BJ (cell line): Measurements from ENCODE around the gene MTA2. TPM values are rescaled to one million over a fixed set of nuclear protein-coding genes. Genes with fewer than 3 reads are reported as not detected.
"Not testable (repeated sequence)": the region's sequence is repeated elsewhere in the genome, so short reads cannot be mapped to it uniquely, and the experiment has no call there.

Source experiments
- CTCF ChIA-PET: fragments of 350-600 bp; formaldehyde crosslinking; extraction: SDS; loops from one replicate; lab custom pipeline; 2021; ENCODE audit warnings: antibody characterized with exemption, inconsistent platforms; lab: Yijun Ruan, JAX
- POLR2A ChIA-PET: fragments of 300-600 bp; sonication (Branson Sonifier 250); formaldehyde crosslinking; extraction: SDS; loops from one replicate; lab custom pipeline; 2021; ENCODE audit warnings: antibody characterized with exemption; lab: Charles Lee
- DNase-seq: peaks from one replicate; pipeline ENCODE4 v3.0.0-alpha.2; 2011; ENCODE audit warnings: low read depth
- H3K27me3 ChIP-seq: 2 replicates; pipeline ENCODE4 v1.6.0; 2011; ENCODE audit warnings: low read length; ENCODE audit not compliant: control insufficient read depth, insufficient read depth
- H3K36me3 ChIP-seq: 2 replicates; pipeline ENCODE4 v1.5.1; 2011; ENCODE audit warnings: low read length; ENCODE audit not compliant: control insufficient read depth, insufficient read depth
- H3K4me3 ChIP-seq: 2 replicates; pipeline ENCODE4 v1.5.1; 2011; ENCODE audit warnings: low read depth, mild to moderate bottlenecking, control low read depth, low read length
- CTCF ChIP-seq: IDR thresholded peaks from 2 replicates; pipeline ENCODE4 v1.5.1; 2011; ENCODE audit warnings: low read depth, mild to moderate bottlenecking, control low read depth, inconsistent platforms, low read length, moderate library complexity; ENCODE audit not compliant: insufficient read depth
- polyA plus RNA-seq: library from polyadenylated mRNA; depleted of rRNA; stranded (reverse); fragments of >200 nt; gene quantifications from 2 replicates; pipeline ENCODE4 v1.2.3, GENCODE V29; 2011

Gene MTA2
- polyA plus RNA-seq, 1 experiment, result 16.4 TPM

GRCh38 chr11:62621567-62622470 is 20.2 kb upstream of the MTA2 start, which contains the start of gene B3GAT3:
Gene B3GAT3, minus strand, starts transcription at chr11:62621986. Its CDS starts 39 bp downstream, at chr11:62621947.
- no peak for TF ChIP-seq CTCF
- CTCF ChIA-PET, result interaction anchor here (0.7 to 4.0 kb wide), 8 partner anchors 8 to 226 kb away, joined by 3 to 26 read pairs (median 3); partner anchors contain the start of genes C11orf98, CSKMT, EML3 and ROM1
- peak; percentile 90 for DNase-seq
- H3K27me3 ChIP-seq, result no peaks in the 10 kb centered on the region
- POLR2A ChIA-PET, result interaction anchor here (0.6 to 2.2 kb wide), 4 partner anchors 31 to 241 kb away, joined by 4 to 11 read pairs (median 6); partner anchors contain the start of genes C11orf98, CSKMT and INTS5
- peaks cover 19% of the 10 kb centered on the region for H3K36me3 ChIP-seq
- H3K4me3 ChIP-seq, result peak within 1 kb of the TSS; percentile 54

- POLR2A ChIA-PET, result interaction anchor here (0.6 to 2.2 kb wide), 3 partner anchors 32 to 82 kb away, joined by 4 to 11 read pairs (median 6); partner anchors contain the start of genes C11orf98, CSKMT and INTS5
- Histone ChIP-seq H3K4me3 (peak overlapping the region; percentile 54), H3K27me3 (no peaks in the 10 kb centered on the region), H3K36me3 (peaks cover 14% of the 10 kb centered on the region)
- DNase-seq, result no peak
- no peak for TF ChIP-seq CTCF
- CTCF ChIA-PET, result interaction anchor here (1.0 to 4.0 kb wide), 6 partner anchors 9 to 227 kb away, joined by 3 to 26 read pairs (median 4); partner anchors contain the start of genes C11orf98, CSKMT, EML3 and ROM1
These were observed 19.4 kb upstream of the MTA2 start for GRCh38 chr11:62621027-62621566.

GRCh38 chr11:62616957-62617356 is 15.3 kb upstream of the MTA2 start:
- CTCF ChIA-PET, DNase-seq, H3K27me3 ChIP-seq, H3K4me3 ChIP-seq, H3K36me3 ChIP-seq: not testable (repeated sequence)
- POLR2A ChIA-PET, result interaction anchor here (0.6 kb wide), 1 partner anchor 73 kb away, joined by 4 read pairs; no protein-coding TSS in a partner anchor

- no peak for DNase-seq
- CTCF ChIA-PET, result no interaction called here
- TF ChIP-seq CTCF, result no peak
- H3K36me3 ChIP-seq, result peaks cover 9% of the 10 kb centered on the region
- H3K4me3 ChIP-seq, result no peak overlapping the region
- POLR2A ChIA-PET, result no interaction called here
- H3K27me3 ChIP-seq, result no peaks in the 10 kb centered on the region
These were observed 13.9 kb upstream of the MTA2 start for GRCh38 chr11:62615521-62615920.

- Histone ChIP-seq H3K27me3 (no peaks in the 10 kb centered on the region), H3K4me3 (no peak overlapping the region), H3K36me3 (peaks cover 12% of the 10 kb centered on the region)
- ChIA-PET POLR2A (no interaction called here), CTCF (no interaction called here)
- no peak for DNase-seq
- no peak for TF ChIP-seq CTCF
These were observed 12.6 kb upstream of the MTA2 start for GRCh38 chr11:62614275-62614674.
